Calu3 (cell line): Measurements from ENCODE around the gene RUFY1. TPM values are rescaled to one million over a fixed set of nuclear protein-coding genes. Genes with fewer than 3 reads are reported as not detected.
"Not testable (repeated sequence)": the region's sequence is repeated elsewhere in the genome, so short reads cannot be mapped to it uniquely, and the experiment has no call there.

Experiments
- BruUV-seq: library from RNA; stranded (reverse); fragments of 400-500 nt; replicated peaks from 2 replicates; lab custom pipeline; 2021; lab: Mats Ljungman, UMichigan
- CTCF ChIA-PET: fragments of 300-600 bp; sonication (Branson Sonifier 250); formaldehyde crosslinking; loops from one replicate; lab custom pipeline; 2022; ENCODE audit warnings: antibody characterized with exemption; lab: Charles Lee
- DNase-seq: peaks from one replicate; pipeline ENCODE4 v3.0.0; 2022
- H3K27ac Mint-ChIP-seq: one replicate; pipeline ENCODE4 v1.8.0; 2022; ENCODE audit warnings: mixed read lengths; ENCODE audit not compliant: unreplicated experiment
- H3K27me3 Mint-ChIP-seq: one replicate; pipeline ENCODE4 v1.8.0; 2022; ENCODE audit warnings: mixed read lengths; ENCODE audit not compliant: unreplicated experiment
- H3K36me3 Mint-ChIP-seq: one replicate; pipeline ENCODE4 v1.8.0; 2022; ENCODE audit warnings: mild to moderate bottlenecking, moderate library complexity, mixed read lengths; ENCODE audit not compliant: insufficient read depth, unreplicated experiment
- H3K4me1 Mint-ChIP-seq: one replicate; pipeline ENCODE4 v1.8.0; 2022; ENCODE audit warnings: mild to moderate bottlenecking, low read depth, mixed read lengths; ENCODE audit not compliant: unreplicated experiment
- H3K4me3 Mint-ChIP-seq: one replicate; pipeline ENCODE4 v1.8.0; 2022; ENCODE audit warnings: mild to moderate bottlenecking, low read depth, moderate library complexity, mixed read lengths; ENCODE audit not compliant: unreplicated experiment
- H3K9me3 Mint-ChIP-seq: one replicate; pipeline ENCODE4 v1.8.0; 2022; ENCODE audit warnings: low read depth, mixed read lengths; ENCODE audit not compliant: unreplicated experiment
- intact Hi-C: fragments of 100-400 bp; cut with micrococcal nuclease; formaldehyde crosslinking; loops from one replicate; pipeline ENCODE4 v1.10.0; 2022; ENCODE audit not compliant: unreplicated experiment
- total RNA-seq: library from RNA; stranded (reverse); gene quantifications from 2 replicates; pipeline ENCODE4 v1.2.3, GENCODE V29; 2022
- TF ChIP-seq, protein P1 (sequence below): fragments of 200-600 bp; IDR thresholded peaks from one replicate; pipeline ENCODE4 v1.8.0; 2022; ENCODE audit warnings: antibody characterized with exemption; ENCODE audit not compliant: unreplicated experiment

Gene RUFY1
- total RNA-seq, 1 experiment from 2014 or later, result 41.5 TPM

DNA sequence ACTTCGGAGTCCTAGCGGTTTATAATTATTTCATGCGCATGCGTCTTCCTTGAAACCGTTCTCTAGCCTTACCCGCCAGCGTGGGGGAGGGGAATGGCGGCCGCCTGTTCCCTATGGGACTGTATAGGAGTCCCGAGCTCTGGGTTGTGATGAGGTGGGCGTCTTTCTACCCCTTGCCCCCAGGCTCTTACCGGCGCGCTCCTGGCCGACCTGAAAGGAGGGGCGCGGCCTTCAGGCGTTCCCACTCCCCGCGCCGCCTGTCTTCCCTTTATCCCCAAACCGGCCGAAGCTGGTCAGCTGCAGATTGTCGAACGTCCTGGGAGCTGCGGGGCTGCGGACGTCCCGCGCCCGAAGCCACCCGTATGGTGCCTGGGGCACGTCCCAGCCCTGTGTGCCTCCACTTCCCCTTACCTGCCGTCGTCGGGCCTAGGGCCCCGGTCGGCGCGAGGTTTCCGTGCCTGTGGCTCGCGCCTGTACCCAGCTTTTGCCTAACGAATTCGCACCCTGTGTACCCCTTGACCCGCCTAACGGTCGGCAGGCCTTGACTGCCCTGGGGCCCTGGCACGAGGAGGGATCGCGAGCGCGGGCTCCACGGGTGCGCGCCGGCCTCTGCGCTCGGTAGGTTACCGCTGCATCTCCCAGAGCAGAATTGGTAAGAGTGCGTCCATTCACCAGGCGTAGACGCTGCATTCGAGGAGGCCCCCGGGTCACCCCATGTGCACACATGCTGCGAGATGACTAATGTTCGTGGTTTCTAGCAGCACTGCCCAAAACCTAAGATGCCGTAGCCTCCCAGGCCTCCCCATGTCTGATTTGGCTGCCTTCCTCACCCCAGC, 73.8 kb downstream of the RUFY1 start:
- TSS peak; percentile 92 for BruUV-seq
- Mint-ChIP-seq H3K4me1 (peaks cover 34% of the 10 kb centered on the region), H3K27me3 (peaks cover 7% of the 10 kb centered on the region), H3K36me3 (peaks cover 57% of the 10 kb centered on the region), H3K9me3 (no peaks in the 10 kb centered on the region), H3K4me3 (peak overlapping the region; percentile 96), H3K27ac (peak overlapping the region; percentile 100)
- DNase-seq, result peak; percentile 64
- CTCF ChIA-PET, result interaction anchor here (1.2 to 1.4 kb wide), 2 partner anchors 10 to 108 kb away, joined by 3 read pairs; no protein-coding TSS in a partner anchor
- TF ChIP-seq, protein P1, sequence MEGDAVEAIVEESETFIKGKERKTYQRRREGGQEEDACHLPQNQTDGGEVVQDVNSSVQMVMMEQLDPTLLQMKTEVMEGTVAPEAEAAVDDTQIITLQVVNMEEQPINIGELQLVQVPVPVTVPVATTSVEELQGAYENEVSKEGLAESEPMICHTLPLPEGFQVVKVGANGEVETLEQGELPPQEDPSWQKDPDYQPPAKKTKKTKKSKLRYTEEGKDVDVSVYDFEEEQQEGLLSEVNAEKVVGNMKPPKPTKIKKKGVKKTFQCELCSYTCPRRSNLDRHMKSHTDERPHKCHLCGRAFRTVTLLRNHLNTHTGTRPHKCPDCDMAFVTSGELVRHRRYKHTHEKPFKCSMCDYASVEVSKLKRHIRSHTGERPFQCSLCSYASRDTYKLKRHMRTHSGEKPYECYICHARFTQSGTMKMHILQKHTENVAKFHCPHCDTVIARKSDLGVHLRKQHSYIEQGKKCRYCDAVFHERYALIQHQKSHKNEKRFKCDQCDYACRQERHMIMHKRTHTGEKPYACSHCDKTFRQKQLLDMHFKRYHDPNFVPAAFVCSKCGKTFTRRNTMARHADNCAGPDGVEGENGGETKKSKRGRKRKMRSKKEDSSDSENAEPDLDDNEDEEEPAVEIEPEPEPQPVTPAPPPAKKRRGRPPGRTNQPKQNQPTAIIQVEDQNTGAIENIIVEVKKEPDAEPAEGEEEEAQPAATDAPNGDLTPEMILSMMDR, result peak; percentile 1
- intact Hi-C loops, result loop anchor here (1.0 to 5.0 kb wide), 3 partner anchors 73 to 178 kb away; partner anchors contain the start of gene CANX

DNA sequence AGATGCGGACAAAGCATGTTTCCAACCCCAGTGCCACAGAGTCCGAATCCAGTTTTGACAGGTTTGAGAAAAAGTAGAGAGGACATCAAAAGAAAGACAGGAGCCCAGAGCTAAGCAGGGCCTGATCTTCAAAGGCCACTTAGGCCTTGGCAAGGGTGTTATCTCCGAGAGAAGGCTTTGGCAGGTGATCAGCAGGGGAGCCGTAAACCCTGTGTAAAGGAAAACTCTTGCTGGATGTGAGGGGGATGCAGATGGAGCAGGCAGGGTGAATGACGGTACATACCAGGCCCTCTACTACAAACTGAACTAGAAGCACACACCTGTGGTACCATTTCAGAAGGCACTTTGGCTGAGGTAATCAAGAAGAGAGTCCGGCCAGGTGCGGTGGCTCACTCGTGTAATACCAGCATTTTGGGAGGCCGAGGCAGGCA, 74.5 kb downstream of the RUFY1 start:
- CTCF ChIA-PET, result no interaction called here
- Mint-ChIP-seq H3K9me3 (no peaks in the 10 kb centered on the region), H3K27me3 (peaks cover 7% of the 10 kb centered on the region), H3K27ac (peak overlapping the region; percentile 100), H3K36me3 (peaks cover 50% of the 10 kb centered on the region), H3K4me1 (peaks cover 29% of the 10 kb centered on the region), H3K4me3 (peak overlapping the region; percentile 96)
- TF ChIP-seq, protein P1, result no peak
- intact Hi-C loops, result loop anchor here (5.0 kb wide), 1 partner anchor 177 kb away; no protein-coding TSS in a partner anchor
- DNase-seq, result no peak
- BruUV-seq, result no TSS peak

DNA sequence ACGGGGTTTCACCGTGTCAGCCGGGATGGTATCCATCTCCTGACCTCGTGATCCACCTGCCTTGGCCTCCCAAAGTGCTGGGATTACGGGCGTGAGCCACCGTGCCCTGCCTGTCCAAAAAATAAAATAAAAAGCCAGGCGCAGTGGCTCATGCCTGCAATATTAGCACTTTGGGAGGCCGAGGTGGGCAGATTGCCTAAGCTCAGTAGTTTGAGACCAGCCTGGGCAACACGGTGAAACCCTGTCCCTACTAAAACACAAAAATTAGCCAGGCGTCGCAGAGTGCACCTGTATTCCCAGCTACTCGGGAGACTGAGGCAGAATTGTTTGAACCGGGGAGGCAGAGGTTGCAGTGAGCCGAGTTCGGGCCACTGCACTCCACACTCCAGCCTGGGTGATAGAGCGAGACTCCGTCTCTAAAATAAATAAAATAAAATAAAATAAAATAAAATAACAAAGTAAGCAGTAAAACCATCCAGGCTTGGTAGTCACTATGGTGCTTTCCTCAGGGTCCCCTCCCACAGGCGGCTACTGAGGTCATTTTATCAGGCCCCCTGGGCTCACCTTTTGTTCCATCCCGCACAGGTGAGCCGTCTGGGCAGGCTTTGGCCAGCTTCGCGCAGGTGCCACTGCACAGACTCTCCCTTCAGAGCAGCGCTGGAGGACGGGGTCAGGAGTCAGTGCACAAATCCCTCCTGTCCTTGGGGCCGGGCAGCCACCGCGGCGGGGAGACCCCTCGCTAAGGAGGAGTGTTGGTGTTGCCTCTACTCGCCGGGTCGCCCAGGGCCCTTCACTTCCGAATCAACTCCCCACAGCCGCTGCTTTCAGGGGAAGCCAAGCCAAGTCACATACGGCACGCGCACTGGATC, 83.4 kb downstream of the RUFY1 start:
- H3K27me3 Mint-ChIP-seq, DNase-seq, H3K4me1 Mint-ChIP-seq, H3K36me3 Mint-ChIP-seq, H3K27ac Mint-ChIP-seq, intact Hi-C loops, H3K9me3 Mint-ChIP-seq, BruUV-seq: not testable (repeated sequence)
- CTCF ChIA-PET, result interaction anchor here (0.6 to 0.9 kb wide), 2 partner anchors 10 to 138 kb away, joined by 3 to 5 read pairs; partner anchors contain the start of gene HNRNPH1
- H3K4me3 Mint-ChIP-seq, result peak overlapping the region; percentile 61

GRCh38 chr5:179634370-179635172, 84.2 kb downstream of the RUFY1 start:
- intact Hi-C loops, H3K27me3 Mint-ChIP-seq, BruUV-seq, H3K9me3 Mint-ChIP-seq, H3K4me1 Mint-ChIP-seq, H3K36me3 Mint-ChIP-seq, CTCF ChIA-PET, H3K27ac Mint-ChIP-seq, H3K4me3 Mint-ChIP-seq, DNase-seq: not testable (repeated sequence)

DNA sequence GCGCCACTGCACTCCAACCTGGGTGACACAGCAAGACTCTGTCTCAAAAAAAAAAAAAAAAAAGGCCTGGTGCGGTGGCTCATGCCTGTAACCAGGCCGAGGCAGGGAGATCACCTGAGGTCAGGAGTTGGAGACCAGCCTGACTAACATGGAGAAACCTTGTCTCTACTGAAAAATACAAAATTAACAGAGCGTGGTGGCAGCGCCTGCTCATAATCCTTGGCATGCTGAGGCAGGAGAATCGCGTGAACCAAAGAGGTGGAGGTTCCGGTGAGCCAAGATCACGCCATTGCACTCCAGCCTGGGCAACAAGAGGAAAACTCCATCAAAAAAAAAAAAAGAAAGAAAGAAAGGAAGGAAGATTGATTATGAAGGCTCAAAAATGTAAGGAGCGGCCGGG, 88.9 kb downstream of the RUFY1 start:
- H3K4me1 Mint-ChIP-seq, DNase-seq, H3K4me3 Mint-ChIP-seq, H3K9me3 Mint-ChIP-seq, H3K36me3 Mint-ChIP-seq, BruUV-seq, intact Hi-C loops, CTCF ChIA-PET, H3K27ac Mint-ChIP-seq: not testable (repeated sequence)
- peaks cover 17% of the 10 kb centered on the region for H3K27me3 Mint-ChIP-seq

GRCh38 chr5:179641745-179642144, 91.4 kb downstream of the RUFY1 start:
- CTCF ChIA-PET, DNase-seq, H3K4me3 Mint-ChIP-seq, H3K4me1 Mint-ChIP-seq, intact Hi-C loops, H3K36me3 Mint-ChIP-seq, H3K9me3 Mint-ChIP-seq, BruUV-seq, H3K27ac Mint-ChIP-seq: not testable (repeated sequence)
- peaks cover 35% of the 10 kb centered on the region for H3K27me3 Mint-ChIP-seq

DNA sequence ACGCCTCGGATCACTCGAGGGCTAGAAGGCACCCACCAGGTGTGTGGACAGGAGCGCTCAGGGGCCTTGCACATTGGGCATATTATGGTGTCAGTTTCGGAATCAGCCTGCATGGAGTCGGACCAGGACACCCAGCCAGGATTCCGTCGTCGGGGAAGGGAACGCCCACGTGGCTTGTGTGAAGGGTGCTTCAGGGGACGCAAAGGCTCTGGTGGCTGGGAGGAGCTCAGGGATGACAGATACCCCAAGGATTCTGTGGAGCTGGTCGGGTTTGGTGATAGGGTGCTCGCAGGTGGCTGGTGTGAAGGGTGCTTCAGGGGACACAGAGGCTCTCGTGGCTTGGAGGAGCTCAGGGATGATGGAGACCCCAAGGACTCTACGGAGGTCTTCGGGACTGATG, 92.3 kb downstream of the RUFY1 start:
- H3K9me3 Mint-ChIP-seq, H3K36me3 Mint-ChIP-seq, DNase-seq, H3K27ac Mint-ChIP-seq, intact Hi-C loops, H3K4me1 Mint-ChIP-seq, CTCF ChIA-PET, BruUV-seq, H3K4me3 Mint-ChIP-seq: not testable (repeated sequence)
- H3K27me3 Mint-ChIP-seq, result peaks cover 44% of the 10 kb centered on the region
